Kidney capillary endothelial cell (primary cell): Measurements from ENCODE around the gene TP73.

ENCODE experiments used
- DNase-seq: peaks from one replicate; pipeline ENCODE4 v3.0.0-alpha.2; 2018; ENCODE audit warnings: low spot score

Gene TP73

DNA sequence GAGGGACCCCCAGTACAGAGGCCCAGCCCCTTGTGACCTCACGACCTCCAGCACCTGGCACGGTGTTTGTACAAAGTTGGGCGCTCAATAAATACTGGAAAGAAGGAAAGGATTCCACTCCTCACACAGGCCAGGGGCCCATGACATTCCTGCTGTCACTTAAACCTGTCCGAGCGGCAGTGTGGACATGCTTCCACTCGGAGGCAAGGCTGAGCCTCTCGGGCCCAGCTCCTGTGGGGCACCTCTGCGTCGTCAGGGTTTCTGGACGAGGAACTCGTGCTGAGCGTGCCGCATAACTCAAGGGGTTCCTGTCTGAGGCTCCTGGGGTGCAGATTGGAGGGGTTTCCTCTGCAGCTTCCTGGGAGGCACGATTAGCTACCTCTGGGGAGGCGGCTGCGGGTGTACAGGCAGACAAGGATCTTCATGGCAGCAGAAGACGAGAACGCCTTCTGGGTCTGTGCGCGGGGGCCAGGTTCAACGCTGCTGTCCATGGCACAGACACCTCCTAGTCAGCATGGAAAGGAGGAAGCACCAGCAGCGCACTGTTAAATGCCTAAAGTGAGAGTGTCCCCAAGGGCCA lies 116.6 kb downstream of the TP73 start:
- DNase-seq: no peak

DNA sequence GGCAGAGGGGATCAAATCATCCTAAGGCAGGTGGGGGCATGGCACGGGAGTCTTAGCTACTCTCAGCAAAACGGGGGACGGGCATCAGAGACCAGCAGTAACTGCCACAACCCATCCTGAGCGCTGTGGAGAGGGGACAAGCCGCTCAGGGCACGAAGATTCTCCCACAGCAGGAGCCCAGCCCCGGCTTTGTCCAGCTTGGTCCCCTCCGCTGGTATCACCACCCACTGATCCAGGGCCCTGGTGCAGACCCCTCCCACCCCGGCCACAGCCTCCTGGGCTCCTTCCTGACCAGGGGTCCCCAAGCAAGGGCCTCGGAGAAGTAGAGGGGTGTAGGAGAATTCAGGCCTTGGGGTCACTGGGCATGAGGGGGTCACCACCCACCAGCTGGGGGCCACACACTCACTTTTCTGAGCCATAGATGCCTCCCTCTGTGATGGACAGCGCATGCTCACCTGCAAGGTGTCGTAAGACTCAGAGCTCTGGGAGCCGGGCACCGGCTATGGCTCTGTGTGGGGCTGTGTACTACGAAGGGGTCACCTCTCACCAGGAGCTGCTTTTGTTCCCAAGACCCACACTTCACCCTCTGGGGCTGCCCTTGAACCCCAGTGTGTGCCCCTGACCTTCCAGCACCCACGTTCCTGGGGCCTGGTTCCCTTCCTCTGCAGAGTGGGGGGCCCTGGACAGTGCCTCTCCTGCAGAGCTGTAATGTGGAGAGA lies 117.9 kb downstream of the TP73 start:
- no peak for DNase-seq

DNA sequence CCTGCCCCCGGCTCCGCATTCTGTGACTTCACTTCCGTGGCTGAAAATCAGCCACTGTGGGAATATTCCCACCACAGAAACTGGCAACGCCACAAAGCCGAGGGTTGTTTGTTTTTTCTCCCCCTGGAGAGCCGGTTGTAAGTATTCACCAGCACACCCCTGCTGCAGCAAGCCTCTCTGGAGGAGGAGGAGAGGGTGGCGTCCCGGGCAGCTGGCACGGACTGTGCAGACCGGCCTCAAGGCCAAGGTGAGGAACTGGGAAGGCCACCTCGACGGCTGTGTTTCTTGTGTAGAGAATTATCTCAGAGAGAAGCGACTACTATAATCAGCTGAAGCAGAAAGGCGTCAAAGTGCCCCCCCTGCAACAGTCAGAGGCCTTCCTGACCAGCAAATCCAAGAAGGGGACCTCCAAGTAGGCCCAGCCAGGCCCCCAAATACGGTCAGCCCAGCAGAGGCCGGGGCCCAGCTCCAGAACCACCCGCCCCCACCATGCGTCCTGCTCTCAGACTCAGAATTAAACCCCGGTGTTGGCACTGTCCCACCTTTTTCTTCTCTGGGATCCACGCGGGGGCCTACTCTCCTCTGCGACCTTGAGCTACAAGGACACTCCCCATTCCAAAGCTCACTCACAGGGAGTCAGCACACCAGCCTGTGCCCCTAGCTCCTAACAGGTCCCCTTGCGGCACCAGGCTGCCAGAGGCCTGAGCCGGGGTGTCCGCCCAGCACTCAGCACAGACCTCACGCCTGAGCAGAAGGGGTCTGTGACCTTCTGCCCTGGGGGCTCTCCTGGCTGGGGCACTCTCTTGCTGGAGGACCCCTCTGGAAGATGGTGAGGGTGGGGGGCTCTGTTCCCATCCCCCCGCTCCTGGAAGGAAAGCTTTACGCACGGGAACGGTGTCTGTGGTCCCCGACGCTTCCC lies 119.1 kb downstream of the TP73 start:
- DNase-seq: no peak

DNA sequence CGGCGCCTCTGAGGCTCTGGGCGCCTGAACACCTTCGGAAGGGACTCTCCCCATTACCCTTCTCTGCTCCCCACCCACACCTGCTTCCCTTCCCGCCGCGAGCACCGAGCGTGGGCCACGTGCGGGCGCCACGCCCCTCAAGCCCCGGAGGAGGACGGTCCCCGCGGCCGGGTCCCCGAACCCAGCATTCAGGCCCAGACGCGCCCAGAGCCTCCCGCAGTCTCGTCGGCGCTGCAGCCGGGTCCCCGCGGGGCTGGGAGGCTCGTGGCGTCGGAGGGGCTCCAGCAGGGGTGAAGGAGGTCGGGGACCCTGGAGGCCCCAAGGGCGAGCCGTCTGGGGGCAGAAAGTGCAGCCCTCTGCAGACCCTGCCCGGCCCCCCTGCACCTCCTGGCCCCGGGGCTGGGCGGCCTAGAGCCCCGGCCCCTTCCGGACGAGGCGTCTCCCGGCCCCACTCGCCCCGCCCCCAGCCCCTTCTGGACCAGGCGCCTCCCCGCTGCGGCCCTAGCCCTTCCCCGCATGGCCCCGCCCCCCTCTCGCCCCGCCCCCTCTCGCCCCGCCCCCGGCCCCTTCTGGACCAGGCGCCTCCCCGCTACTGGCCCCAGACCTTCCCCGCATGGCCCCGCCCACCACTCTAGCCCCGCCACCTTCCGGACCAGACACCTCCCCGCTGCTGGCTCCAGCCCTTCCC lies 119.9 kb downstream of the TP73 start:
- peak; percentile 12 for DNase-seq

DNA sequence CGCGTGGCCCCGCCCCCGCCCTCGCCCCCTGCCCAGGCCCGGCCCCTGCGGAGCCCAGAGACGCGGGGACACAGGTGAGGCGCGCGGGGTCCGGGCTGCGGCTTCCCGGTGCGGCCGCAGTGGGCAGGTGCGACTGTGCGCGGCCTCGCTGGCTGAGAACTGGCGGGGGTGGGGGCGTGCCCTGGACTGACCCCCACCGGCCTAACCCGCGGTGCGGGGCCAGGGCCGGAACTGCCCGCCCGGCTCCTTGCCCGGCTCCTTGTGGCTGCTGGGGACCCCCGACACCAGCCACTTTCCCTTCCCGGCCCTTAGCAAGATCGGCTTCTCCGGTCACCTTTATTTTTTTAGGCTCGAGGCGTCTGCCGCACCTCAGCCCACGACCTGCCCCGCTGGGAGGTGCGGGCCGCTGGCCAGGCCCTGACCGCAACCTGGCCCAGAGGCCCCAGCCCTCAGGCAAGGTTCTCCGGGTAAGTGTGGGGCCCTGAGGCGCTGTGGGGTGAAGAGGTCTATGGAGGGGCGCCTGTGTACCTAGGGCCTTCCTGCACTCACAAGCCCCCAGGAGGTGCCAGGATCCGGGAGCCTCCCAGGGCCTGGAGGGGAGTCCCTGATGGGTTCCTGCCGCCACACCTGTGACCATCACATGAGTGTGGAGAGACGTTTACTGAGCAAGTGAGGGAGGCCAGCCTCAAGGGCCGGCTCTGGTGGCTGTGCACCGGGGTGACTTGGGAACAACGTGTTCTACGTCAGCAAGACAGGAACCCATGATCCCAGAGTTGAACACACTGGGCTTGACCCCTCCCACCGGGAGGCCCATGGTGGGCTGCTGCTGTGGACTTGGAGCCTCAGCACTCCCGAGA lies 120.6 kb downstream of the TP73 start, which contains the start of gene SMIM1:
Gene SMIM1 (plus strand): TSS at position 35 of the 857 bp plus-strand sequence. CDS start 2,625 bp downstream, outside the sequence.
- DNase-seq: no peak

DNA sequence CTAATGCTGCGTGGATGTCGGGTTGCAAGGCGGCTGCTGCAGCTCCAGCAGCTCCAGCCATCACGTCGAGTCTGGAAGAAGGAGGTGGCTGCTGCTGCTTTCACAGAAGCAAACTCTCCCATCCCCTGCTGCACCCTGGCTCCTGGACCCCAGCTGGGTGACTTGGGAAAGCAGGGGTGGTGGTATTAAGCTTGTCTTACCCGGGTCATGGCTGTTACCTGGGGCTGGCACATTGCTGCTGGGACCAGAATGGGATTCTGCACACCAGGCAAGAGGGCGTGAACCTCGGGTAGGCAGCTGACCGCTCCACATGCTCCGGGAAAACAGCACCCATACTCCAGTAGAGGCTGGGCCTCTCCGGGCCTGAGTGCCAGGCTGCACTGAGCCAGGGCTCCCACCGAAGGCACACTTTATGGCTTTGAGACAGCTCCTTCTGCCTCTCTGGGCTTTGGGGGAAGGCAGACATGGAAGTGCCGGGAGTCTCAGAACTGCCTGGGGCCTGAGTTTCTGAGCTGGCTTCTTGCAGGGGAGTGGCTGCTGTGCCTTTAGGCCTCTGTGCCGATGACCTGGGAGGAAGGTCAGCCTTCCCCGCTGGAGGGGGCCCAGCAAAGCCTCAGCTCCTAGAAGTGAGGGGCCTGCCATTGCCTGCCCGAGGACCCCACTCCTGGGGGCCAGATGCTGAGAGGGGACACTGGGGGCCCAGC lies 121.4 kb downstream of the TP73 start:
- DNase-seq: no peak

DNA sequence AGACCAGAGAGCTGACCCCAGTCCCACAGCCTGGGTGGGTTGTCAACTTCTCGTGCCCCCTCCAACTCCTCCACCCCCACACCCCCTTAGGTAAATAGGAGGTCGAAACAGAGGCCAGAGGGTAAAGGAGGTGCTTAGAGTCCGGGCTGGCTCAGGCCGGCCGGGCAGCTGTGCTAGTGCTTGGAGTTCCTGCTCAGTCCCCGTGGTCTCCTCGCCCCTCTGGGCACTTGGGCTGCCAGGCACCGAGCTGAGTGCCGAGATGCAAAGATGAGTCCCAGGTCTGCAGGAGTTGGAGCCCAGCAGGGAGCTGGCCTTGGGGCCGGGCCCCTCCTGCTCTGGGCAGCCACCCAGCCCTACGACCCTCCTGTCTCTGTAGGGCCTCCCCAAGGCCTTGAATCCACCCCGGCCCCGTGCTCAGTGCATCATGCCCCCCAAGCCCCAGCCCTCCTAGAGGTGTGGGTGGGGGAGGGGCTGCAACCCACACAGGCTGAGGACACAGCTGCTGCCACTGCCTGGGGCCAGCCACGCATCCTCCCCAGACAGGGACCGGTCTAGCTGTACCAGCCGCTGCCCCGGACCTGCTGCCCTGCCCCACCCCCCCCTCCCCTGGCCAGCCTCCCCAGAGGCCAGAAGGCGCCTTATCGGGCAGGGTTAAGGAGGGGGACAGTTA lies 122.1 kb downstream of the TP73 start:
- no peak for DNase-seq

DNA sequence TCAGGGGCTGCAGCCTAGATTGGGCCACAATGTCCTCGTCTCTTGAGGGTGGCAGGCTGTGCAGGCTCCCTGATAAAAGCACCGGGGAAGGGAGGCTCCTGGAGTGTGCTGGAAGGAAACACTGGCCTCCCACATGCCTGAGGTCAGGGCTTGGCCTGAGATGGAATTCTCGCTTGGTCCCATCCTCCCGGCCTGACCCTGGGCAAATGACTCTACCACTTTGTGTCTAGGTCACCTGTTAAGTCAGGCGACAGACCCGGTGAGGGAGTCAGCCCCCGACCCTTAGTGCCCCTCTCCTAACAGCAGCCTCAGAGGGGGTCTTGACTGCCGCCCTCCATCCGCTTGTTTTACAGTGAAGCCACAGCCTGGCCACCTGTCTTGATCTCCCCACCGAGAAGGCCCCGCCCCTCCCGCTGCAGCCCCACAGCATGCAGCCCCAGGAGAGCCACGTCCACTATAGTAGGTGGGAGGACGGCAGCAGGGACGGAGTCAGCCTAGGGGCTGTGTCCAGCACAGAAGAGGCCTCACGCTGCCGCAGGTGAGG lies 122.7 kb downstream of the TP73 start:
- DNase-seq: no peak

DNA sequence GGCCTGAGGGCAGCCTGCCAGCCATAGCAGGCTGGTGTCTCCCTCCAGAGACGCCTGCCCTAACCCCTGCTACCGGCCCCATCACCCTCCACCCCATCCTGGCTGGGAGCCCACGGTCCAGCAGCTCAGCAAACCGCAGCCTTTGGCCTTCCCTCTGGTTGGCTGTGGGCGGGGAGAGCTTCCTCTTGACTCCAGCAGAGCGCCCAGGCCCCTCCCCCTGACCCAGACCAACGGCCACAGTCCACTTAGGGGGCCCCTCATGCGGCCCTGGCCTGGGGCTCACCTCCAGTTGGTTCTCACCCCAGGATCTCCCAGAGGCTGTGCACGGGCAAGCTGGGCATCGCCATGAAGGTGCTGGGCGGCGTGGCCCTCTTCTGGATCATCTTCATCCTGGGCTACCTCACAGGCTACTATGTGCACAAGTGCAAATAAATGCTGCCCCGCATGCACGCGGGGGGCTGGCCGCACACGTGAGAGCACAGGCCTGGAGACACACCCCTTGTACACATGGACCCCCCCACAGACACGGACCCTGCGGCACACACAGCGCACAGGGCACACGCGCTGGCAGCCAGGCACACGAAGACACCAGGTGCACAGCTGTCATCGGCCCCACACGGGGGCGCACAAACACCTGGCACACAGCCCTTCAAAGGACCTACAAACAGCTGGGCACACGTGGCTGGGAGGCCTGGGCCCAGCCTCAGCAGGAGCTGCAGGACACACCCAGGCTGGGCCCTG lies 123.3 kb downstream of the TP73 start:
- DNase-seq: no peak

DNA sequence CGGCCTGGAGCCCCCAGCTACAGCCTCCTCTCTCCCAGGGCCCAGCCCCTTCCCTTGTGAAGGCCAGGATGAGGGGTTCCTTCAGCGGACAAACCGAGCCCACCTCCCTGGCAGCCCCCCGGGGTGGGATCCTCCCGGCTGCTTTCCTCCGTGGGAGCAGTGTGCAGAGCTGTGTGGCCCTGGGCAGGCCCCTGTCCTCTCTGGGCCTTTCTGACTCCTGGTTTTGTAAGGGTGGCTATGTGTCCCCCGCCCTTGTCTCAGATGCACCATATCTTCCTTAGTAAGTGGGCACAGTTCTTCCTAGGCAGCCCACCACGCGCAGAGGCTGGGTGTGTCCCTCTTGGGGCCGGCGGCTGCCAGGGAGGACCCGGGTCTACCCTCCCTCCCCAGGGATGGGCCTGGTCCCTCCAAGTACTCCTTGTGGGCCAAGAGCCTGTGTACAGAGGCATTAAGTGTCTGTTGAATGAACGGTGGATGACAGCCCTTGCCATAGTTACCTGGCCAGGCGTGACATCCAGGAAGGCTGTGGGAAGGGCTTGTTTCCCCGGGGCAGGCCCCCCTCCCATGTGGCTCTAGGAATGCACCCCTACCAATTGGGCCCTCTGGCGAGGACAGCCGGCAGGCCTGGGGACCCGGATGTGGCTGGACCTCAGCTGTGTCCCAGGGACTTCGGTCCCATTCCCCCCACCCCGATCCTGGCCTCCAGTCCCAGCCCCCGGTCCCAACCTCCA lies 124.1 kb downstream of the TP73 start:
- DNase-seq: no peak

DNA sequence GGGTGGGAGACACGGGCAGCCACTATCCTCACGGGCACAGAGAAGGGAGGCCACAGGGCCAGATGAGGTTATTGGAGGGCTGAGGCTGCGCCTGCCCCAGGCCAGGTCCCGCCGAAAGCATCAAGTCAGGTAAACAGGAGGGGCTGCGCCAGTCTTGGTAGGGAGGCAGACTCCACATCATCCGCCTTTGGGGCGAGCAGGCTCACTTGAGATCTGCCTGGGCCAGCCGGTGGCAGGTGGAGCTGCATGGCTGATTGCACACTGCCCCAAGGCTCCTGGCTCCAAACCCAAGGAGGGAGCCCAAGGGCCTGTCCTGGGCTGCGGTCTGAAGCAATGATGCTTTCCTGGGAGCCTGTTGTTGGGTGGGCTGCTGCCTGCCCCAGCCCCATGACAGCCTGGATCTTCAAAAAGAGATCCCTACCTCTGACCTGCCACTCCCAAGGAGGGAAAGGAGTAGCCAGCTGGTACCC lies 124.8 kb downstream of the TP73 start:
- DNase-seq: no peak

DNA sequence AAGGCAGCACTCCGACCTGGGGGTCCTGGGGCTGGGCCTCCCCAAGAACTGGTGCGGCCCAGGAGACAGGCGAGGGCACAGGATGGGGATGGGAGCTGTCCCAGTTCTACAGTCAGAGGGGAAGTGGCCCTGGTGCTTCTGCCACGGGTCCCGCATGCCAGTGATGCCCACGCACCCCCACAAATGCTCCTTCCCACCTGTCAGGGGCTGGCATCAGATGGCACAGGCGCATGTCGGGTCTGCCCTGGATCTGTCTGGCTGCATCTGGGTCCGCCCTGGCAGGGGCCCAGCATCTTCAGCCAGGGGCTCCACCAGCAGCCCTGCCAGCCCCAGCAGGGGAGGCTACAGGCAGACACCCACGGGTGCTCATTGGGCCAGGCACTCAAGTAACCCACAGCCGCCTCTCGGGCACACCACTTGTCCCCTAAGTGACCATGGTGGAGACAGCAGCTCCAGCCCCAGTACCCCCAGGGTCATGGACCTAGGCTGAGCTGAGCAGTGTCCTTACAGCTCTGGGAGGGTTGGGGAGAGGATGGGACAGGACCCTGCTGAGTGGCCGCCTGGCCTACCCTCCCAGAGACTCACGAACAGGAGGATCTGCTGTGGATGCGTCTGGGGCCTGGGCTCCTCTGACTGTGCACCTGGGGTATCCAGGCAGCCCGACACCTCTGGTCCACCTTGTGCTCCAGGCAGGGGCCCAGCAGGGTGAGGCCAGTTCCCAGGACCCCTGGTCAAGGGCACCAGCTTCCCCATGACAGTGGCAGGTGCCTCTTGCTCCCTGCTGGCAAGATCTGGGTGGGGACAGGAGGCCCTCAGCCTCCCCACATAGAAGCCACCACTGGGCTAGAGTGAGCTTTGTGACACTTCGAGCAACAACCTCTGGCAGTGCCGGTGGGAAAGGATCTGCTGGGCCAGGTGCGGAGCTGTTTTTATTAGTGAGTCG lies 125.6 kb downstream of the TP73 start:
- DNase-seq: no peak

DNA sequence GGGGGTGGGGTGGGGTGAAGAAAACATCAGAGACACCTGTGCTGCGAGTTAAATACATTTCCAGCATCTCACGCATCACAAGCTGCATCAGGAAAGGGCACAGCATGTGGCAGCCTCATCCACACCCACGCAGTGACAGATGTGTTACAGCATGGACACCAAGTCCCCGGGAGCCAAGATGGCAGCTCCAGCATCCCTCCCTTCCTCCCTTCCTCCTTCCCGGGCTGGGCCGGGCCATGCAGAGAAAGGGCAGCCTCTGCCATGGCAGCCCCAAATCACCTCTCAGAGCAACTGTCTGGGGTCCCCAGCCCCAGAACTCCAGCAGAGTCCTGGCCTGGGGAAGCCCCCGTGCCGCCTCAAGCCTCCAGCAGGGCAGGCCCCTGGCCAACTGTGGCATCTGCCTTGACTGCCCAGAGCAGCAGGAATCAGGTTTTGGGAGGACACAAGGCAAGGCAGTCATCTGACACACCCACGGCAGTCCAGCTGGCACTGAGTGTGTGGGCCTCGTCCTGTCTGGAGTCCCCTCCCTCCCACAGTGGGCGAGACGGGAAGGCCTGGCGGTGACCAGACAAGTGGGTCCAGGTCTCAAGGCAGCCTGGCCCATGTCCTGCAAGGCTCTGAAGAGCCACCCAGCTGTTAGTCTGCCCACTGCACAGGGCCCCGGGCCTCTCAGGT lies 126.4 kb downstream of the TP73 start:
- no peak for DNase-seq

DNA sequence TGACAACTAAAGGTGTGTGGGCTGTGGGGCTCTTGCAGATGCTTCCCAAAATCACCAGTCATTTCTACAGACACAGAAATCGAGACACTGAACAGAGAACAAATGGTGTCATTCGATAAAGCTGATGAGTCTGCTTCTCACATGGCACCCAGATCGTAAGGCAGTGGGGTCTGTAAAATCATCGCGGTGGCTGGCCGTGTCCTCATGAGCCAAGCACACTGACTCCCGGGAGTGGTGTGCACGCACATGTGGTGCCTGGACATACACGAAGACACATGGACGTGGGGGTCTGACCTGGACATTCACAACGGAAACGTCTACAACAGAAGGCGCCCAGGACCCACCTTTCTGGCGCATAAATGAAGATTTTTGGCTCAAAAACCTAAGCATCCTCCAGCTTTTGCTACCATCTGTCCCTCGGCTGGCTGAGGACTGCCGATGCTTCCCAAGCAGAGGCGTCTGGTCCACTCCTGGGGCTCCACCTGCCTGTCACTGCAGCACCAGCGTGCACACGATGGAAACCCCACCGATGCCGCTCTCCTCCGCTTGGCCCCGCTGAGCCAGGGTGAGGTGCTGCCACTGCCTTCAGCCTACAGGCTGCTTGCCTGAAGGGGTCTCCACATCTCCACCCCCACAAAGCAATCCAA lies 127.1 kb downstream of the TP73 start:
- DNase-seq: no peak

DNA sequence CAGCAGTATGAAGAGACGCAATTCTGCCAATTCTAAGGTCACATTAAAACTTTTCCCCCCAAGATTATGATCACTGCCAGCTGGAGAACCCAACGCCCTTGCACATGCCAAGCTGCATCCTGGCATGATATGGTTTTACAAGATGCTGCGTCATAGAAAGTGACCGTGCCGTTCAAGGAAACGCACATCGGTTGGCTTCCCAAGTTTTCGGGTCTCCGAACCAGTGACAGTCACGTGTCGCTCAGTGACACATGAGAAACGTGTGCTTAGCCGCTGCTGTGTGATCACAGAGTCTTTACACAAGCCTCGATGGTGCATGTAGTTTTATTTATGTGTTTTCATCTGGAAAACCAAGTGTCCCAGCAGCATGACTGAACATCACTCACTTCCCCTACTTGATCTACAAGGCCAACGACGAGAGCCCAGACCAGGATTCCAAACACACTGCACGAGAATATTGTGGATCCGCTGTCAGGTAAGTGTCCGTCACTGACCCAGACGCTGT lies 127.6 kb downstream of the TP73 start:
- no peak for DNase-seq

DNA sequence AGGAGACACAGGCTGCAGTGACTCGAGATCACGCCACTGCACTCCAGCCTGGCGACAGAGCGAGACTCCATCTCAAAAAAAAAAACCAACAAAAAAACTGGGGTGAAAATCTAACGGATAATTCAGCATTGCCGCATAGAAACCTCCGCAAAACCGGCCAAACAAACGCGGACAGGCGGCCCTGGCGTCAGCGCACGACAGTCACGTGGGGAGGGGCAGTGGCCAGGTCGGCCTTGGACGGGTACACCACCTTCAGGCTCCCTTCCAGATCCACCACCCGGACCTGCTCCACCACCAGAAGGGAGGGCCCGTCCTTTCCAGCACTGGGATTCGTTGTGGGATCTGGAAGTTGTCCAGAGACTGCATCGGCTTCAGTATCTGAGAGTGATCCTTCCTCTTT lies 128.6 kb downstream of the TP73 start:
- DNase-seq: no peak
